H1 (cell line): ENCODE measurements around the gene MNAT1. TPM values are rescaled to one million over a fixed set of nuclear protein-coding genes. Genes with fewer than 3 reads are reported as not detected.

Experiments used
- BCL11A ChIP-seq, 2 experiments: IDR thresholded peaks; one replicate each; pipeline ENCODE4 v1.6.1; 2011; ENCODE audit warnings: low read depth in 2 of 2, low read length in 2 of 2, mild to moderate bottlenecking in 2 of 2
- CEBPB ChIP-seq: IDR thresholded peaks from 2 replicates; pipeline ENCODE4 v1.6.1; 2012; ENCODE audit warnings: low read depth, low read length
- CTBP2 ChIP-seq: IDR thresholded peaks from 2 replicates; pipeline ENCODE4 v1.7.0; 2011; ENCODE audit warnings: borderline replicate concordance, mild to moderate bottlenecking, moderate library complexity, mixed read lengths, low read length; ENCODE audit not compliant: insufficient read depth, insufficient read length
- GABPA ChIP-seq: IDR thresholded peaks from 2 replicates; pipeline ENCODE4 v1.6.1; 2011; ENCODE audit warnings: mild to moderate bottlenecking, low read length, moderate library complexity, borderline replicate concordance; ENCODE audit not compliant: insufficient read depth
- JUND ChIP-seq: IDR thresholded peaks from 2 replicates; pipeline ENCODE4 v1.6.1; 2011; ENCODE audit warnings: mild to moderate bottlenecking, improper control_type of control experiment, low read length
- KDM1A ChIP-seq: fragments of 200-600, 300-600 bp; sonication (generic); IDR thresholded peaks from 2 replicates; pipeline ENCODE4 v1.7.1; 2016; ENCODE audit warnings: mild to moderate bottlenecking, low read length, borderline replicate concordance
- POLR2AphosphoS5 ChIP-seq: IDR thresholded peaks from 2 replicates; pipeline ENCODE4 v1.6.1; 2011; ENCODE audit warnings: low read depth, low read length
- SAP30 ChIP-seq: fragments of 300-600 bp; sonication (generic); IDR thresholded peaks from 2 replicates; pipeline ENCODE4 v1.7.1; 2012; ENCODE audit warnings: low read length, moderate library complexity, mild to moderate bottlenecking, inconsistent platforms; ENCODE audit not compliant: insufficient read depth, insufficient replicate concordance
- TAF1 ChIP-seq: IDR thresholded peaks from 2 replicates; pipeline ENCODE4 v1.6.1; 2011; ENCODE audit warnings: mild to moderate bottlenecking, low read depth, low read length
- YY1 ChIP-seq: IDR thresholded peaks from 2 replicates; pipeline ENCODE4 v1.6.1; 2011; ENCODE audit warnings: low read depth, mild to moderate bottlenecking, low read length
- polyA plus RNA-seq, 7 experiments: library from polyadenylated mRNA; depleted of rRNA in 3 of 7; stranded (reverse) in 5 of 7; unstranded in 2 of 7; fragments of >200 nt in 5 of 7; fragments of 200-250 nt in 2 of 7; gene quantifications; 1 replicate in 5 of 7; 2 replicates in 1 of 7; 4 replicates in 1 of 7; pipeline versions ENCODE4 v1.2.1 to v1.2.3, GENCODE V29; 2011 to 2013; ENCODE audit warnings: missing spikeins in 2 of 7, mixed read lengths in 2 of 7
- total RNA-seq: library from RNA; stranded (reverse); fragmentation: NEBNext Ultra II Directional; extraction: Animal tissue kit (Norgen Biotek cat#: 25700); gene quantifications from 2 replicates; pipeline ENCODE4 v1.2.1, GENCODE V29; 2021
- TF ChIP-seq, protein P1 (sequence below): fragments of 300-600 bp; sonication (generic); IDR thresholded peaks from 2 replicates; pipeline ENCODE4 v1.7.1; 2012; ENCODE audit warnings: low read length, moderate library complexity, mild to moderate bottlenecking, inconsistent platforms; ENCODE audit not compliant: insufficient replicate concordance

MNAT1 gene
- total and polyA plus RNA-seq, 2 of the 8 experiments (the other 6 are each of a cell fraction or from before 2014, with no cell fraction given) = 34.7 to 52.1 TPM

DNA sequence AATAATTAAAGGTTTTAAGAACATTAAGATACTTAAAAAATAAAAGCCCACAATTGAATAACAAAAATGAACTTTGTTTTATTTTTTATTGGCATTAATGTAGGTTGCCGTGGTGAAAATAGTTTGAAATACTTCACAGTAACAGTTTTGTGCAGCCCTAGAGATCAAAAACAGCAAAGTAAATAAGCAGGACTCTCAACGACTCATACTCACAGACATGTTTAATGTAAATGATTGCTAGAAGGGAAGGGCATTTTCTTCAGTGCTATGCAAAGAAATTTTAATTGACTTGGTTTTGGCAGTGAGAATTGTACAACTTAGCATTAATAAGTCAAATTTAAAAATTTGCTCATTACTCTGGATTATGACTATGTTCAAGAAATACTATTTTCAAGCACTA is 230.3 kb downstream of the MNAT1 start (continued):
- TF ChIP-seq, protein P1, sequence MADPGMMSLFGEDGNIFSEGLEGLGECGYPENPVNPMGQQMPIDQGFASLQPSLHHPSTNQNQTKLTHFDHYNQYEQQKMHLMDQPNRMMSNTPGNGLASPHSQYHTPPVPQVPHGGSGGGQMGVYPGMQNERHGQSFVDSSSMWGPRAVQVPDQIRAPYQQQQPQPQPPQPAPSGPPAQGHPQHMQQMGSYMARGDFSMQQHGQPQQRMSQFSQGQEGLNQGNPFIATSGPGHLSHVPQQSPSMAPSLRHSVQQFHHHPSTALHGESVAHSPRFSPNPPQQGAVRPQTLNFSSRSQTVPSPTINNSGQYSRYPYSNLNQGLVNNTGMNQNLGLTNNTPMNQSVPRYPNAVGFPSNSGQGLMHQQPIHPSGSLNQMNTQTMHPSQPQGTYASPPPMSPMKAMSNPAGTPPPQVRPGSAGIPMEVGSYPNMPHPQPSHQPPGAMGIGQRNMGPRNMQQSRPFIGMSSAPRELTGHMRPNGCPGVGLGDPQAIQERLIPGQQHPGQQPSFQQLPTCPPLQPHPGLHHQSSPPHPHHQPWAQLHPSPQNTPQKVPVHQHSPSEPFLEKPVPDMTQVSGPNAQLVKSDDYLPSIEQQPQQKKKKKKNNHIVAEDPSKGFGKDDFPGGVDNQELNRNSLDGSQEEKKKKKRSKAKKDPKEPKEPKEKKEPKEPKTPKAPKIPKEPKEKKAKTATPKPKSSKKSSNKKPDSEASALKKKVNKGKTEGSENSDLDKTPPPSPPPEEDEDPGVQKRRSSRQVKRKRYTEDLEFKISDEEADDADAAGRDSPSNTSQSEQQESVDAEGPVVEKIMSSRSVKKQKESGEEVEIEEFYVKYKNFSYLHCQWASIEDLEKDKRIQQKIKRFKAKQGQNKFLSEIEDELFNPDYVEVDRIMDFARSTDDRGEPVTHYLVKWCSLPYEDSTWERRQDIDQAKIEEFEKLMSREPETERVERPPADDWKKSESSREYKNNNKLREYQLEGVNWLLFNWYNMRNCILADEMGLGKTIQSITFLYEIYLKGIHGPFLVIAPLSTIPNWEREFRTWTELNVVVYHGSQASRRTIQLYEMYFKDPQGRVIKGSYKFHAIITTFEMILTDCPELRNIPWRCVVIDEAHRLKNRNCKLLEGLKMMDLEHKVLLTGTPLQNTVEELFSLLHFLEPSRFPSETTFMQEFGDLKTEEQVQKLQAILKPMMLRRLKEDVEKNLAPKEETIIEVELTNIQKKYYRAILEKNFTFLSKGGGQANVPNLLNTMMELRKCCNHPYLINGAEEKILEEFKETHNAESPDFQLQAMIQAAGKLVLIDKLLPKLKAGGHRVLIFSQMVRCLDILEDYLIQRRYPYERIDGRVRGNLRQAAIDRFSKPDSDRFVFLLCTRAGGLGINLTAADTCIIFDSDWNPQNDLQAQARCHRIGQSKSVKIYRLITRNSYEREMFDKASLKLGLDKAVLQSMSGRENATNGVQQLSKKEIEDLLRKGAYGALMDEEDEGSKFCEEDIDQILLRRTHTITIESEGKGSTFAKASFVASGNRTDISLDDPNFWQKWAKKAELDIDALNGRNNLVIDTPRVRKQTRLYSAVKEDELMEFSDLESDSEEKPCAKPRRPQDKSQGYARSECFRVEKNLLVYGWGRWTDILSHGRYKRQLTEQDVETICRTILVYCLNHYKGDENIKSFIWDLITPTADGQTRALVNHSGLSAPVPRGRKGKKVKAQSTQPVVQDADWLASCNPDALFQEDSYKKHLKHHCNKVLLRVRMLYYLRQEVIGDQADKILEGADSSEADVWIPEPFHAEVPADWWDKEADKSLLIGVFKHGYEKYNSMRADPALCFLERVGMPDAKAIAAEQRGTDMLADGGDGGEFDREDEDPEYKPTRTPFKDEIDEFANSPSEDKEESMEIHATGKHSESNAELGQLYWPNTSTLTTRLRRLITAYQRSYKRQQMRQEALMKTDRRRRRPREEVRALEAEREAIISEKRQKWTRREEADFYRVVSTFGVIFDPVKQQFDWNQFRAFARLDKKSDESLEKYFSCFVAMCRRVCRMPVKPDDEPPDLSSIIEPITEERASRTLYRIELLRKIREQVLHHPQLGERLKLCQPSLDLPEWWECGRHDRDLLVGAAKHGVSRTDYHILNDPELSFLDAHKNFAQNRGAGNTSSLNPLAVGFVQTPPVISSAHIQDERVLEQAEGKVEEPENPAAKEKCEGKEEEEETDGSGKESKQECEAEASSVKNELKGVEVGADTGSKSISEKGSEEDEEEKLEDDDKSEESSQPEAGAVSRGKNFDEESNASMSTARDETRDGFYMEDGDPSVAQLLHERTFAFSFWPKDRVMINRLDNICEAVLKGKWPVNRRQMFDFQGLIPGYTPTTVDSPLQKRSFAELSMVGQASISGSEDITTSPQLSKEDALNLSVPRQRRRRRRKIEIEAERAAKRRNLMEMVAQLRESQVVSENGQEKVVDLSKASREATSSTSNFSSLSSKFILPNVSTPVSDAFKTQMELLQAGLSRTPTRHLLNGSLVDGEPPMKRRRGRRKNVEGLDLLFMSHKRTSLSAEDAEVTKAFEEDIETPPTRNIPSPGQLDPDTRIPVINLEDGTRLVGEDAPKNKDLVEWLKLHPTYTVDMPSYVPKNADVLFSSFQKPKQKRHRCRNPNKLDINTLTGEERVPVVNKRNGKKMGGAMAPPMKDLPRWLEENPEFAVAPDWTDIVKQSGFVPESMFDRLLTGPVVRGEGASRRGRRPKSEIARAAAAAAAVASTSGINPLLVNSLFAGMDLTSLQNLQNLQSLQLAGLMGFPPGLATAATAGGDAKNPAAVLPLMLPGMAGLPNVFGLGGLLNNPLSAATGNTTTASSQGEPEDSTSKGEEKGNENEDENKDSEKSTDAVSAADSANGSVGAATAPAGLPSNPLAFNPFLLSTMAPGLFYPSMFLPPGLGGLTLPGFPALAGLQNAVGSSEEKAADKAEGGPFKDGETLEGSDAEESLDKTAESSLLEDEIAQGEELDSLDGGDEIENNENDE = no peak
- TF ChIP-seq GABPA = no peak
- no peak for TF ChIP-seq CEBPB
- TF ChIP-seq JUND = no peak
- no peak for TF ChIP-seq BCL11A (IDR thresholded peaks at IDR 0.05; ENCODE audit: low read depth in 2 of 2, low read length in 2 of 2)
- no peak for TF ChIP-seq YY1
- no peak for TF ChIP-seq CTBP2
- TF ChIP-seq KDM1A = no peak
- TF ChIP-seq TAF1 = no peak
- no peak for TF ChIP-seq POLR2AphosphoS5
- no peak for TF ChIP-seq SAP30
